ENCODE measurements around the gene UBE2G1.
"Not testable (repeated sequence)": the region's sequence is repeated elsewhere in the genome, so short reads cannot be mapped to it uniquely, and the experiment has no call there.

UBE2G1 gene

GRCh38 chr17:4295686-4296085, 70.8 kb downstream of the UBE2G1 start:
- no peak for DNase-seq

GRCh38 chr17:4293572-4293971, 72.9 kb downstream of the UBE2G1 start:
- DNase-seq: no peak

DNA sequence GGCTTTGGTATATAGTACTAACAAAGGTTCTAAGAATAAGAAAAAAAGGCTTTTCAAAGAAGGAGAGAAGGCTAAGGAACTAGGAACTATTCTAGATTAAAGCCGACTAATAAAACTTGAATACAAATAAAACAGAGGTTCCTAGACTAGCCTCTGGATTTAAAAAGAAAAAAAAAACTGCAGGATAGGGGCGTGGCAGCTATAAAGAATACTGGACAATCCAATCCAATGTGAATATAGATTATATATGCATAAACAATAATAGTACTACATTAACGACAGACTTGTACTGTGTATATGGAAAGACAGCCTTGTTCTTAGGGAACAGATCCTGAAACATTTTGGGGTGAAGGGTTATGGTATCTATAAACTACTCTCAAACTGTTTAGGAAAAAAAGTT, 78.8 kb downstream of the UBE2G1 start:
- no peak for DNase-seq

DNA sequence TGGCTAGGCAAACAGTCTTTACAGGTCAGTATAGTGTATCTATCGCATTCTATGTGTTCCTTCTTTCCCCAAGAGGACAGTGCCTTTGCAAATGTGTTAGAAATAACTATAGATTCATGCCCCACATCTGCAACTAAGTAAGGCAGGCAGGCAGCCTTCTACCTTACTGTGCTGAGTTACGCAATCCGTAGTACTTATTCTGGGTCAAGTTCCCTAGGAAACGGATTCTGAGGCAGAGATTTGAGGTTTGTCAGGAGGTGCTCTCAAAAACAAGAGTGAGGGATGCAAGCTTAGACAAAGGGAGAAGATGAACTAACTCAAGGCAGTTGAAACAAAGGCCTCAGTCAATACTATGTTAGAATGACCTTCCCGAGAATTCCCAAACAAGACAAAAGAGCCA, 90.0 kb downstream of the UBE2G1 start:
- no peak for DNase-seq

DNA sequence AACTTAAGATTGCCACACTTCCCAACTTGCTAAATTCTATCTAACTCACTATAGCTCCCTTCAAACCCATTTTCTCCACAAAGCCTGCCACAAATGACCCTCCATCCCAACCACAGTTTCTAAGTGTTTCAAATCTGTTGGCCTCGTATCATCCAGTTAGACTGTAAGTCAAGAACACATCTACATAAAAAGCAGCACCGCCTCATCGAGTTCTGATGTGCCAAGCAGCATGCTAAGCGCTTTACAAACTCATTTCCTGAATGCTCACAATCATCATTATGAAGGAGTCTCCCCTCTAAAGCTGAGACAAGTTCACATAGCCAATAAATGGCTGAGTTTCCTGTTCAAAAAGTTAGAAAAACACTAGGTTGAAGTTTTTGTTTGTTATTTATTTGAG, 93.5 kb downstream of the UBE2G1 start:
- no peak for DNase-seq

- no peak for DNase-seq
Measured at GRCh38 chr17:4272213-4272971, 94.1 kb downstream of the UBE2G1 start.

GRCh38 chr17:4270736-4271135, 95.7 kb downstream of the UBE2G1 start:
- DNase-seq: no peak

- no peak for DNase-seq
Measured at GRCh38 chr17:4269915-4270314, 96.6 kb downstream of the UBE2G1 start.

DNA sequence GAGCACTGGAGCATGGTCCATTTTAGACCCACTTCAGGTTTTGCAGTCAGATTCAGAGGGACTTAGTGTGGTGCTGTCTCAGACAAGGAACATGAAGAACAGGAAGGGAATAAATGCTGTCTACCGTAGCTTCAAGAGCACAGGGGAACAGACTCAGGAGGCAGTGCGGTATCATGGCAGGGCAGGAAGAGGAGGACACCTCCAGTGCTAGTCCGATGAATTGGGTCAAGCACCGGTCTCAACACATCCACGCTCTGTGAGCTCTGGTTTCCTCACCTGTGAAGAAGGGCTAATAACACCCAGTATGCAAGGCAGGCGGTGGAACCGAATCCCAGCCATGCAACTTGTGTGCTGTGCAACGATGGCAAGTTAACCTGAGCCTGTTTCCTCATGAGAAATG, 99.1 kb downstream of the UBE2G1 start:
- no peak for DNase-seq

GRCh38 chr17:4266550-4266949, 99.9 kb downstream of the UBE2G1 start:
- DNase-seq: no peak

DNA sequence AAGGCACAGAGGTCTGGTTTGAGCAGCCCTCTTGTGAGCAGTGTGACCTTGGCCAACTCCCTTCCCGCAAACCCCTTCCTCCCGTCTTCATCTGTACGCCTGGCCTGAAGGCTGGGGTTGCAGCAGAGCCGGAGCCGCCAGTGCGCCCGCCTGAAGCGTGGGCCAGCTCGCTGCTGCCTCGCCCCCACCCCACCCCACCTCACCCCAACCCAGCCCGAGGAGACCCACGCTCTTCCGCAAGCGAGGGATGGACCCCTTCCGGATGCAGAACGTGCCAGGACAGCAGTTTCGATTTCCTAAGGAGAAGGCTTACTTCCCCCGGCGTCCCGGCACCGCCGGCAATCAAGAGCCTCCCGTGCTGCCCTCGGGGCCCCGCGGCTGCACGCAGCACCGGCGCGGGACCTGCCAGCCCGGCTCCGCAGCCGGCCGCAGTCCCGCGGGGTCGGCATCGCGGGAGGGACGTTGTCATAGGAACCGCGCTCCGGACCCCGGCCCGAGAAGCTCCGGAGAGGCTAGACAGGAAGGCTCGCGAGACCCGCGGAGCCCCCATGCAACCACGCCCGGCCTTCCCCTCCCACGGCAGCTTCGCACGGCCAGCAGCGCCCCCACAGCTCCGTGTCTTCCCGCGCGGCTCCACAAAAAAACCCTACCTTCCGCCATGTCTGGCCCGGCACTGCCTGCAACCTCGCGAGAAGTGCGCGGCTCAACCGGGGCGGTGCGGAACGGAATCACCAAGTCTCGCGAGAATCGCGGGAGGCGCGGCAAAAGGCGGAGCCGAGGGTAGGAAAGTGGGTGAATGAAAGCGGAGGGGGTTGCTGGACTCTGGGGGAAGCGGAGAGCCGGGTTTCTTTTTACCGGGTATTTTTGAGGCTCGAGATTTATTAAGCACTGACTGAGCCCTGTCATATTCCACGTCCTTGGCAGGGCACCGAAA, 102.9 kb downstream of the UBE2G1 start, which contains the start of gene ANKFY1:
TSS of gene ANKFY1 (minus strand) at position 698 of the 934 bp plus-strand sequence. CDS start at position 660, 38 bp downstream.
- peak; percentile 97 for DNase-seq

- DNase-seq: no peak
Measured at GRCh38 chr17:4262703-4263102, 103.8 kb downstream of the UBE2G1 start.

- no peak for DNase-seq
Measured at GRCh38 chr17:4261452-4261851, 105.0 kb downstream of the UBE2G1 start.

GRCh38 chr17:4258867-4259266, 107.6 kb downstream of the UBE2G1 start:
- DNase-seq: no peak

GRCh38 chr17:4256952-4257351, 109.5 kb downstream of the UBE2G1 start:
- no peak for DNase-seq

- DNase-seq: not testable (repeated sequence)
Measured at GRCh38 chr17:4255271-4255670, 111.2 kb downstream of the UBE2G1 start.

DNA sequence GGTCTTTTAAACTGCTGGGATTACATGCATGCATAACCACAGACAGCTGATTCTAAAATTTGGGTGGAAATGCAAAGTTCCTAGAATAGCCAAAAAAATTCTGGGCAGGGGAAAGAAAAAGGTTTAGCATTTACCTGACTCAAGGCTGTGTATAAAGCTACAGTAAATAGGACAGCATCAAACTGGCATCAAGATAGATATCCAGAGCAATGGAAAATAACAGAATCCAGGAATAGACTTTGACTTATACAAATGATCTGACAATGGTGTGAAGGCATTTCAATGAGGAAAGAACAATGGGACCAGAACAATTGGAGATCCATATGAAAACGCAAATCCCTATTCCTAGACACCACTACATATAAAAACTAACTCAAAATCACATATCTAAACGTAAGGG, 115.6 kb downstream of the UBE2G1 start:
- no peak for DNase-seq

DNA sequence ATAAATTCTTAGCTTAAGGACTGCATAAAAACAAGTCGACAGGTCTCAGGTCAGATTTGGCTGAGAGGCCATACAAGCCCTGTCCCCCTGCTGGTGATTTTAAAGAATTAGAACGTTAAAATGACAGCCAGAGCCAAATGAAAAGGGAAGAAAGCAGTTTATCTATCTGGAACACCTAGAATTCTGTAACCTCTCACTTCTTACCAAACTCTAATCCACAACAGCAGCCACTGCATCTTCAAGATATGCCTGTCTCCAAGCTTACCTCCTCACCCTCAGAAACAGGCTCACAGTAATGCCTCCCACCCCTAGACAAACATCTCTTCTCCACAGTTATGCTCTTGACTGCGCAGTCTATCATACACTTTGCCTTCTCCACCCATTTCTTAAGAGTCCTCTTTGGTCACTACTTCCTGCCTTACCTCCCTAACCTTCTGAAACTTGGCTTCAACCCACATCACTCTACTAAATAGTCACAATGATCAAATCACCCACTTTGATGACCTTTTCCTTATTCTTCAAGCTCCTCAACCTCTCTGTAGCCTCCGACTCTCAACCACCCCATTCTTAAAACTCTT, 116.9 kb downstream of the UBE2G1 start:
- DNase-seq: peak; percentile 7

DNA sequence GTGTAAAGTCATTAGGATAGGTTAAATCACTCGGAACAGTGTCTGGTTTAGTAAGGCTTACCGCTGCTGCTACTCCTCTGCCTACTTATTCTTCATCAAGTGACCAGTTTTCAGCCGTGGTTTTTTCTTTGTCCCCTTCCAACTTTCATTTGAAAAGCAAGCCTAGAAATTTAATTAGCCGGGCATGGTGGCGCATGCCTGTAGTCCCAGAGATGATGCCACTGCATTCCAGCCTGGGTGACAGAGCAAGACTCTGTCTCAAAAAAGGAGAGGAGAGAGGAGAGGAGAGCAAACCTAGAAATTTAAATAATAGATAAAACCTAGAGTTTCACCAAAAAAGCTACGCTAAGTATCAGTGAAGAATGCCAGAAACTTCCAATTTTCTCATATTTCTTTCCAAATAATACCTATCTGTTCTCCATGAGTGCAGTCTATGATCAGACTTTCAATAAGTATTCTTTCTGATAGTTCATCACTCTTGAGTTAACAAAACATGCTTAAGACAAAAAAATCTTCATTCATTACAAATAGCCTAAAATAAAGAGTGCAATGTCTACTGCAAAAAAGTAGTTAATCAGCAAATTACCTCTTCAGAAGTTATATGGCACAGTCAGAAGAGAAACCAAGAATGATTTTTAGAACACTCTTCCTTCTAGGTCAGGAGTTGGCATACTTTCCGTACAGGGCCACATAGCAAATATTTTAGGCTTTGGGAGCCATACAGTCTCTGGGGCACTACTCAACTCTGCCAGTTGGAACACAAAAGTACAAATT, 117.8 kb downstream of the UBE2G1 start:
- no peak for DNase-seq

- DNase-seq: no peak
Measured at GRCh38 chr17:4247971-4248388, 118.5 kb downstream of the UBE2G1 start.

- DNase-seq: no peak
Measured at GRCh38 chr17:4247361-4247970, 119.0 kb downstream of the UBE2G1 start.

DNA sequence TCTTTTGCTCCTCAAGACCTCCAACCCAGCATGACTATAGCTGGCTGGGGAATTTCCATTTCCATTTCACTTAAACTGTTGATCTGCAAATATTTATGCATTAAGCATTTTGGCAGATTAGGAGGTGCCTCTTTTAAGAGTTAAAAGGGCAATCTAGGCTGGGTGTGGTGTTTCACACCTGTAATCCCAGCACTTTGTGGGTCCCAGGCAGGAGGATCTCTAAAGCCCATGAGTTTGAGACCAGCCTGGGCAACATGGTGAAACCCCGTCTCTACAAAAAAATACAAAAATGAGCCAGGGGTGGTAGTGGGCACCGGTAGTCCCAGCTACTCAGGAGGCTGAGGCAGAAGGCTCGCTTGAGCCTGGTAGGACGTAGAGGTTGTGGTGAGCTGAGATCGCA, 119.8 kb downstream of the UBE2G1 start:
- no peak for DNase-seq

Data from central memory CD4-positive, alpha-beta T cell (primary cell).